Mesothelial cell of epicardium (in vitro differentiated cells): ENCODE measurements around the gene GHITM. TPM values are rescaled to one million over a fixed set of nuclear protein-coding genes. Genes with fewer than 3 reads are reported as not detected.

ENCODE experiments used
- DNase-seq, 2 experiments: peaks; one replicate each; pipeline ENCODE4 v3.0.0; 2021; ENCODE audit warnings: low spot score in 2 of 2; ENCODE audit not compliant: unreplicated experiment in 2 of 2
- H3K27ac Mint-ChIP-seq: 2 replicates; pipeline ENCODE4 v1.8.0; 2021; ENCODE audit warnings: mixed read lengths
- H3K27me3 Mint-ChIP-seq: 2 replicates; pipeline ENCODE4 v1.8.0; 2021; ENCODE audit warnings: low read depth, mixed read lengths
- H3K36me3 Mint-ChIP-seq: 2 replicates; pipeline ENCODE4 v1.8.0; 2021; ENCODE audit warnings: mixed read lengths
- H3K4me1 Mint-ChIP-seq: 2 replicates; pipeline ENCODE4 v1.8.0; 2021; ENCODE audit warnings: mixed read lengths
- H3K4me3 Mint-ChIP-seq: 2 replicates; pipeline ENCODE4 v1.8.0; 2021; ENCODE audit warnings: mild to moderate bottlenecking, moderate library complexity, mixed read lengths
- H3K9me3 Mint-ChIP-seq: 2 replicates; pipeline ENCODE4 v1.8.0; 2021; ENCODE audit warnings: mixed read lengths
- CTCF ChIP-seq: fragments of 200-600 bp; sonication (generic); IDR thresholded peaks from one replicate; pipeline ENCODE4 v1.5.0; 2021; ENCODE audit warnings: antibody characterized with exemption; ENCODE audit not compliant: unreplicated experiment
- total RNA-seq: library from RNA; stranded (reverse); gene quantifications from 3 replicates; pipeline ENCODE4 v1.2.1, GENCODE V29; 2021

The GHITM gene
- total RNA-seq, 1 donor from 2014 or later: 59.0 TPM

DNA sequence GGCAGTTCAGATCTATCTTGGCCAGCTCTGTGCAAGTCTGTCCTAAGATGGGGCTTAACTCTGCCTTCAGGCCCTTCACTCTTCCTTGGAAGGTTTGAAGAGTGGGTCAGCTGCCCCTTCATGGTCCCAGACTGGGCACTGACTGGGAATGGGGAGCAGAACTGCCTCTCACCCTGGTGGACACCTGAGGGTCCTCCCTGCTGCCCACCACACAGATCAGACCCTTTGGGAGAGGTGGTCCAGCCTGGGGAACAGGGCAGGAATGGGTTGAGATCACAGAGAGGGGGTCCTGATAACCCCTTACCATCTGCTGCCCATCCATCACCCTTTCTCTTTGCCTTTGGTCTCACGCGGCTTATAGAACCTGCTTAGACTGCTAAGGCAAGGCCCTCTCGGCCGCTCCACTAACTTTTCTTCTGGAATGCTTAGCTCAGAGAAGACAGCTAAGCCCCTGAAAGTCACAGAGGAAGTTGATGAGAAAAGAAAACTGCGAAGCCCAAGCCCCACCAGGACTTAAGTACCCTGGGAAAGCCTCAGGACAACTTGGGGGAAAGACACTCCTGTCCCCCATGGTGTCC is 54.6 kb downstream of the GHITM start:
- Mint-ChIP-seq H3K36me3 (no peaks in the 10 kb centered on the region), H3K27me3 (peaks cover 93% of the 10 kb centered on the region), H3K4me1 (no peaks in the 10 kb centered on the region), H3K4me3 (peak overlapping the region; percentile 30), H3K9me3 (no peaks in the 10 kb centered on the region), H3K27ac (no peak overlapping the region)
- no peak for DNase-seq
- no peak for TF ChIP-seq CTCF

DNA sequence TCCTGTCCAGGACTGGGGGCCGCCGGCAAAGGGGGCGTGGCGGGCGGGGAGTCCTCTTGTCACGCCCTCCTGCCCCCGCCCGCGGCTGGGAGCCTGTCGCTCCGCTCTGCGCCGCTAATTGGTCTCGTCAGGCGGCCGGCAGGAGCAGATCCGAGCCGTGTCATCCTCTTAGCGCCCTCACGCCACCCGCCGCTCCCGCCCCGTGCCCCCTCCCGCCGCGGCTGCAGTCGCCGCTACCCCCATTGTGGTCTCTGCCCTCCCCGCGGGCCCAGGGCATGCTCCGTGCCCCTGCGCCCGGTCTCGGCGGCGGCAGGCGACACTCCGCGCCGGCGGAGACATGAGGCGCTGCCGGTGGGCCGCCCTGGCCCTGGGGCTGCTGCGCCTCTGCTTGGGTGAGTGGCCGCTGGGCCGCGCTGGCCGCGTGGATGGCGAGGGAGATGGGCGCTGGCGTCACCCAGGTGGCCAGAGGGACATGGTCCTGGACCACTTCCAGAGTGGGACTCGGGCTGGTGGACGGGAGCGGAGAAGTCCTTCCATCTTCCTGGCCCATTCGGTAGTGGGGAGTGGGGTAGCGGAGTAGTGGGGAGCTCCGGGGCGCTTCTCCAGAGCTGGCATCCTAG is 55.2 kb downstream of the GHITM start, which contains the start of gene CDHR1:
CDHR1 (plus strand) TSS at position 114 of the 620 bp plus-strand sequence; CDS start at position 338, 224 bp downstream.
- Mint-ChIP-seq H3K4me1 (no peaks in the 10 kb centered on the region), H3K9me3 (no peaks in the 10 kb centered on the region), H3K27me3 (peaks cover 94% of the 10 kb centered on the region), H3K36me3 (no peaks in the 10 kb centered on the region), H3K27ac (no peak within 1 kb of the TSS), H3K4me3 (peak within 1 kb of the TSS; percentile 38)
- TF ChIP-seq CTCF: no peak
- no peak for DNase-seq

DNA sequence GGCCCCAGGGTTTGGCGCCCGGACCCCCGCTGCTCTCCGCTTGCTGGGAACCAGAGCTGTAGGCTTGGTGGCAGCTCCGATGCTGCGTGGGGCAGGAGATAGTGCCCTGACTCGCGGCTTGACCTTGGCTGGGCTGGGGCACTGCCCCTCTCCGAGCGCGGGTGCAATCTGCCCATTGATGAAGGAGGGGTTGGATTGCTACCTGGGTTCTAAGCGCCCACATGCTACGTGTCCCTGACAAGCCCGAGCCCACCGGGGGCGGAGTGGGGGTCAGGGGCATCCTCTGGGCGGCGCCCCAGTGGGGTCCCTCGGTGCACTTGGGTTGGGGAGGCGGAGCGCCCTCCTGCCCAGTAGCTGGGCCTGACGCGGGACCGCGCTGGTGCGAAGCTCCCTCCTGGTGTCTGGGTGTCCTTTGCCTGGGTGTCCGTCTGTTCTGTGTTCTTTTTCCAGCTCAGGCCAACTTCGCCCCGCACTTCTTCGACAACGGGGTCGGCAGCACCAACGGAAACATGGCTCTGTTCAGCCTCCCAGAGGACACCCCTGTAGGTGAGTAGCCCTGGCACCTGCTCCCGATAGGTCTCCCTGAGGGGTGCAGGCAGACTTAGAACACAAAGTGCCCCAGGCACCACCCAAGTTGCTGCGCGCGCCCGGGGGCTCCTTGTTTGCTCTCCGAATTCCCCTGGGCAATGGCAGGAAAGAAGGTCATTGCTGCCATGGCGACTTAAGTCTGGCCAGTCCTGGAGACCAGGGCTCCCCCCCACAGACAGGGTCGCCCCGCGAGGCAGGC is 55.9 kb downstream of the GHITM start:
- no peak for TF ChIP-seq CTCF
- Mint-ChIP-seq H3K27me3 (peaks cover 95% of the 10 kb centered on the region), H3K4me3 (peak overlapping the region; percentile 38), H3K4me1 (no peaks in the 10 kb centered on the region), H3K36me3 (no peaks in the 10 kb centered on the region), H3K9me3 (no peaks in the 10 kb centered on the region), H3K27ac (no peak overlapping the region)
- DNase-seq: no peak

DNA sequence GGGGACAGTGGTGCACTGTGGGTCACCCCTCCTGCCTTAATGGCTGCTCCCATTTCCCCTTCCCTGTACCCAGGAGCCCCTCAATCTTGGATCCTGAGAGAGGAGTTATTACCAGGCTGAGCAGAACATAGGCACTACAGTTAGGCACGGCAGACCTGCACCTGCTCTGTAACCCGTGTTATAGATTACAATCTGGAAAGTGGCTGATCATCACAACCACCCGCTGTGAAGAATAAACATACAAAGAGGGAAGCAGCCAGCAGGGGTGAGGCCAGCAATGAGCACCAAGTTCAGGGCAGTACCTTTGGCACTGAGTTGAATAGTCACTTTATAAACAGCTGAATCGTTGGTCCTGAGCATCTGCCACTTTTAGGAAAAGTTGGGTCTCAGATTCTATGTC is 56.8 kb downstream of the GHITM start:
- Mint-ChIP-seq H3K27ac (no peak overlapping the region), H3K9me3 (no peaks in the 10 kb centered on the region), H3K27me3 (peaks cover 95% of the 10 kb centered on the region), H3K4me1 (no peaks in the 10 kb centered on the region), H3K4me3 (no peak overlapping the region), H3K36me3 (no peaks in the 10 kb centered on the region)
- no peak for TF ChIP-seq CTCF
- no peak for DNase-seq

DNA sequence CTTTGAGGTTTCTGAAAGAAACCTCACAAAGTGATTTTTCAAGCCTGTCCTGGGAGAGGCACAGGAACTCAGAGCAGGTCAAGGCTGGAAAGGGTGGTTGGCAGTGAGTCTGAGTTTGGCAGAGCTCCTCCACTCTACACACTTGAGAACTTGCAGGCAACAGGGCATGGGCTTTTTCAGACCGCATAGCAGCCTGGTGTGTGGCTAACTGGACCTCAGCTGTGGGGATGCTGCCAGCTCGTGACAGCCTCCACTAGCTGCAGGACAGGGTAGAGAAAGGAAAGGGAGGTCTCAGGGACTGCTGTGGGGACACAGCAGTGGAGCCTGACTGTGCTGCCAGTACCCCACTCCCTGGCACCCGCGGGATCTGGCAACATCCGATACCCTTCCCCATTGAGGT is 57.6 kb downstream of the GHITM start:
- no peak overlapping the region for H3K27ac Mint-ChIP-seq
- no peak for DNase-seq
- no peak overlapping the region for H3K4me3 Mint-ChIP-seq
- H3K36me3 Mint-ChIP-seq: no peaks in the 10 kb centered on the region
- H3K4me1 Mint-ChIP-seq: no peaks in the 10 kb centered on the region
- H3K27me3 Mint-ChIP-seq: peaks cover 86% of the 10 kb centered on the region
- H3K9me3 Mint-ChIP-seq: no peaks in the 10 kb centered on the region
- no peak for TF ChIP-seq CTCF
